K562 (cell line): ENCODE data around the gene SPATA13. TPM values are rescaled to one million over a fixed set of nuclear protein-coding genes. Genes with fewer than 3 reads are reported as not detected.

Experiments
- ATAC-seq: fragments of 200-7000 bp; cut with Tn5 transposase; 3 replicates; pipeline ENCODE4 v1.9.1; 2020; ENCODE audit warnings: moderate library complexity
- BruUV-seq: library from RNA; stranded (reverse); fragments of 400-500 nt; replicated peaks from 2 replicates; lab custom pipeline; 2021; lab: Mats Ljungman, UMichigan
- CTCF ChIA-PET: fragments of 300-600 bp; formaldehyde crosslinking; extraction: SDS; loops from one replicate; lab custom pipeline; 2021; ENCODE audit warnings: low intra/inter-chr PET ratio; lab: Yijun Ruan, JAX
- POLR2A ChIA-PET: fragments of 300-600, 350-650 bp; sonication (Branson Sonifier 250); formaldehyde crosslinking; extraction: SDS; loops from one replicate; lab custom pipeline; 2021; ENCODE audit warnings: antibody characterized with exemption, inconsistent platforms; lab: Yijun Ruan, JAX
- DNase-seq, 4 experiments: peaks; one replicate each; pipeline versions ENCODE4 v3.0.0 to v3.0.0-alpha.2; 2011 to 2018; ENCODE audit warnings: low spot score in 3 of 4, mixed read lengths in 3 of 4; ENCODE audit errors: extremely low read depth in 1 of 4
- FAIRE-seq: peaks from 2 replicates; lab custom pipeline; 2011; peaks lifted over from hg19 to GRCh38; lab: Jason Lieb, UNC
- H2AFZ ChIP-seq: 2 replicates; pipeline ENCODE4 v1.6.0; 2011; ENCODE audit warnings: low read depth, low read length, control low read depth, inconsistent platforms
- H3K27ac ChIP-seq: fragments of 200-600 bp; 3 replicates; pipeline ENCODE4 v1.8.0; 2011; ENCODE audit warnings: low read depth, mild to moderate bottlenecking, control low read depth, inconsistent platforms, low read length, moderate library complexity, mixed read lengths; ENCODE audit errors: extremely low read depth
- H3K27me3 ChIP-seq, 2 experiments: fragments of 300-600 bp in 1 of 2; 2 replicates in 1 of 2; 3 replicates in 1 of 2; pipeline versions ENCODE4 v1.6.0 to v1.8.0; 2011; ENCODE audit warnings: inconsistent platforms in 2 of 2, low read length in 2 of 2, mild to moderate bottlenecking in 1 of 2, mixed read lengths in 1 of 2, moderate library complexity in 1 of 2; ENCODE audit not compliant: control insufficient read depth in 2 of 2, insufficient read depth in 2 of 2
- H3K36me3 ChIP-seq: fragments of 300-600 bp; 3 replicates; pipeline ENCODE4 v1.8.0; 2011; ENCODE audit warnings: mild to moderate bottlenecking, low read length, inconsistent platforms; ENCODE audit not compliant: control insufficient read depth, insufficient read depth
- H3K4me1 ChIP-seq, 2 experiments: fragments of 200-600 bp in 1 of 2; replicated peaks in 1 of 2; 2 replicates in 1 of 2; 3 replicates in 1 of 2; pipeline versions ENCODE4 v1.5.1 to v1.8.0; 2011; ENCODE audit warnings: inconsistent platforms in 2 of 2, low read length in 2 of 2, mild to moderate bottlenecking in 1 of 2, mixed read lengths in 1 of 2, moderate library complexity in 1 of 2; ENCODE audit not compliant: control insufficient read depth in 2 of 2, insufficient read depth in 2 of 2
- H3K4me2 ChIP-seq: 2 replicates; pipeline ENCODE4 v1.6.1; 2011; ENCODE audit warnings: low read length, control low read depth, inconsistent platforms, mixed read lengths; ENCODE audit not compliant: insufficient read depth
- H3K4me3 ChIP-seq: fragments of 200-600 bp; sonication (generic), shearing (Covaris generic); 2 replicates; pipeline ENCODE4 v1.5.1; 2016; ENCODE audit warnings: control low read depth, inconsistent platforms
- H3K79me2 ChIP-seq: fragments of 200-600 bp; 3 replicates; pipeline ENCODE4 v1.8.0; 2011; ENCODE audit warnings: low read length, inconsistent platforms; ENCODE audit not compliant: control insufficient read depth, insufficient read depth
- H3K9ac ChIP-seq, 2 experiments: 2 replicates each; pipeline versions ENCODE4 v1.6.0 to v1.6.1; 2011; ENCODE audit warnings: low read depth in 2 of 2, low read length in 2 of 2, control low read depth in 1 of 2, inconsistent platforms in 1 of 2, mild to moderate bottlenecking in 1 of 2, mixed read lengths in 1 of 2; ENCODE audit not compliant: insufficient read depth in 1 of 2
- H3K9me1 ChIP-seq: one replicate; pipeline ENCODE4 v1.6.0; 2011; ENCODE audit warnings: inconsistent platforms, mild to moderate bottlenecking, low read length, moderate library complexity; ENCODE audit not compliant: control insufficient read depth, insufficient read depth
- H3K9me3 ChIP-seq: replicated peaks from 2 replicates; pipeline ENCODE4 v1.5.1; 2011; ENCODE audit warnings: low read depth, low read length, inconsistent platforms; ENCODE audit not compliant: control insufficient read depth, insufficient read depth
- H4K20me1 ChIP-seq: replicated peaks from 2 replicates; pipeline ENCODE4 v1.6.1; 2011; ENCODE audit warnings: low read length, inconsistent platforms, mixed read lengths; ENCODE audit not compliant: control insufficient read depth, insufficient read depth
- ATF6 ChIP-seq: sonication (generic); formaldehyde crosslinking; IDR thresholded peaks from 2 replicates; pipeline ENCODE4 v1.4.0; 2020; ENCODE audit warnings: mild to moderate bottlenecking, missing genetic modification reagents
- CHD1 ChIP-seq: fragments of 200-600 bp; sonication (generic); IDR thresholded peaks from one replicate; pipeline ENCODE4 v1.6.1; 2012; ENCODE audit warnings: mild to moderate bottlenecking, moderate library complexity, low read length, inconsistent platforms
- EP400 ChIP-seq: fragments of 450-650 bp; IDR thresholded peaks from 2 replicates; pipeline ENCODE4 v1.6.1; 2017; ENCODE audit warnings: antibody characterized with exemption, mild to moderate bottlenecking, moderate library complexity
- GABPB2 ChIP-seq: fragments of 250-450 bp; sonication (Bioruptor Pico); conservative IDR thresholded peaks from 2 replicates; pipeline ENCODE4 v1.5.1; 2021; ENCODE audit warnings: mild to moderate bottlenecking
- GMEB1 ChIP-seq: fragments of 250-450 bp; sonication (Bioruptor Pico); IDR thresholded peaks from 2 replicates; pipeline ENCODE4 v1.4.0; 2020; ENCODE audit warnings: mild to moderate bottlenecking
- NCOA4 ChIP-seq: fragments of 450-650 bp; IDR thresholded peaks from 2 replicates; pipeline ENCODE4 v1.6.1; 2018; ENCODE audit warnings: mild to moderate bottlenecking; ENCODE audit not compliant: partially characterized antibody
- NR2F6 ChIP-seq: fragments of 450-650 bp; formaldehyde crosslinking; IDR thresholded peaks from 2 replicates; pipeline ENCODE4 v1.4.0; 2020; ENCODE audit warnings: mild to moderate bottlenecking
- SIRT6 ChIP-seq: IDR thresholded peaks from one replicate; pipeline ENCODE4 v1.6.1; 2012; ENCODE audit warnings: low read depth, mild to moderate bottlenecking, control low read depth, inconsistent platforms, low read length, moderate library complexity
- ZNF395 ChIP-seq: fragments of 200-800 bp; sonication (Bioruptor generic); IDR thresholded peaks from 2 replicates; pipeline ENCODE4 v1.6.1; 2017; ENCODE audit warnings: missing genetic modification characterization, missing compliant biosample characterization
- WGBS: fragments of 100-300 bp; shearing (Covaris generic); methylation state at CpG from one replicate; pipeline ENCODE4 v1.1.6; 2016; ENCODE audit warnings: low coverage, mixed read lengths; ENCODE audit not compliant: insufficient coverage; ENCODE audit errors: missing lambda C conversion rate; 5-methylcytosine and 5-hydroxymethylcytosine counted together
- in situ Hi-C: fragments of 300-500 bp; cut with MboI; formaldehyde crosslinking; loops from 4 replicates; pipeline ENCODE4 v1.15.0; 2018; ENCODE audit warnings: inconsistent platforms, mixed read lengths
- intact Hi-C: fragments of 100-400 bp; cut with micrococcal nuclease; formaldehyde crosslinking; loops from 2 replicates; pipeline ENCODE4 v1.14.2; 2022
- polyA plus RNA-seq, 8 experiments: library from polyadenylated mRNA; depleted of rRNA in 4 of 8; stranded (reverse) in 5 of 8; unstranded in 3 of 8; fragments of >200 nt; fragmentation: Nextera tagmentation in 2 of 8; fragmentation: Illumina TruSeq in 1 of 8; extraction: Ambion mirVana in 2 of 8; extraction: Trizol in 1 of 8; gene quantifications; 2 replicates each; pipeline versions ENCODE4 v1.2.1 to v1.2.3, GENCODE V29; 2011 to 2014; ENCODE audit warnings: inconsistent platforms in 1 of 8, missing spikeins in 1 of 8
- total RNA-seq, 7 experiments: library from RNA; depleted of rRNA in 6 of 7; stranded (reverse); fragments of >200 nt in 6 of 7; fragmentation: Illumina TruSeq in 2 of 7; extraction: Trizol in 2 of 7; gene quantifications; 2 replicates each; pipeline versions ENCODE4 v1.2.1 to v1.2.3, GENCODE V29; 2011 to 2021; ENCODE audit warnings: low replicate concordance in 1 of 7
- TF ChIP-seq, protein P1 (sequence below), 2 experiments: fragments of 450-650 bp; conservative IDR thresholded peaks; 2 replicates each; pipeline ENCODE4 v1.6.1; 2017; ENCODE audit warnings: mild to moderate bottlenecking in 2 of 2, moderate library complexity in 2 of 2

The SPATA13 gene
- total and polyA plus RNA-seq, 9 of the 15 experiments (the other 6 are each of a cell fraction or from before 2014, with no cell fraction given), result 0.08 to 0.99 (median 0.21) TPM; not detected in 2

DNA sequence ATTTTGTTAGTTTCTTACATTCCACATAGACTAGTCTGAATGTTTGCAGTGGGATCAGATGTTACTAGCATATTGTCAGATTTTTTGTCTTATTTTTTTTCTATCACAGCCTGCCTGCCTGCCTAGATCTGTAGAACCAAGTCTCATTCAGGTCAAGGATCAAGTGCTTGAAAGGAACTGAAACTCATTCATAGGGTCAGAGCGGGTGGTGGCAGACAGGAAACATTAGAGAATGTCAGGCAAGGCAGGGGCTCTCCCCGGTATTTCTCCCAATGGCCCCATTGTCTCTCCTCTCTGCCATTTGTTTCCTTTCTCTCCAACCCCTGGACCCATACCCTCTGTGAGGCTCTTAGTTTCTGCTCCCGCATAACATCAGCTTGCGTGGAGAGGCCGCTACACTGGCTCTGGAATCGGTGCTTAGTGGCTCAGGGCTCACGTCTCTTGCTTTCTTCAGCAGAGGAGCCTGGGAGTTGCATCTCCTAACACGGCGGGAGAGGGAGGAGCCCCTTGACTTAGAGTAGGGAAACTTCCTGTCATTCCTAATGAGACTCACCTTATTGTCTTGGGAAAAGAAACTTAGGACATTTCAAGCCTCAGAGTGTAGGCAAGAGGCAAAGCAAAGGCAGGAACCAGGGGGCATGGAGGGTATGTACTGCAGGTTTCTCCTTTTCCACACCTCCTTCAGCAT, 35.6 kb upstream of the SPATA13 start:
- H3K4me1 ChIP-seq, result no peaks in the 10 kb centered on the region
- no peak overlapping the region for H3K4me3 ChIP-seq
- FAIRE-seq, result no peak
- CTCF ChIA-PET, result no interaction called here
- H3K79me2 ChIP-seq, result no peaks in the 10 kb centered on the region
- TF ChIP-seq NR2F6 (CRISPR knock-in tag) (no peak), GMEB1 (CRISPR knock-in tag) (no peak), SIRT6 (no peak), EP400 (no peak), GABPB2 (CRISPR knock-in tag) (no peak), ZNF395 (CRISPR knock-in tag) (no peak), CHD1 (no peak), ATF6 (CRISPR knock-in tag) (no peak), NCOA4 (no peak)
- TF ChIP-seq, protein P1, sequence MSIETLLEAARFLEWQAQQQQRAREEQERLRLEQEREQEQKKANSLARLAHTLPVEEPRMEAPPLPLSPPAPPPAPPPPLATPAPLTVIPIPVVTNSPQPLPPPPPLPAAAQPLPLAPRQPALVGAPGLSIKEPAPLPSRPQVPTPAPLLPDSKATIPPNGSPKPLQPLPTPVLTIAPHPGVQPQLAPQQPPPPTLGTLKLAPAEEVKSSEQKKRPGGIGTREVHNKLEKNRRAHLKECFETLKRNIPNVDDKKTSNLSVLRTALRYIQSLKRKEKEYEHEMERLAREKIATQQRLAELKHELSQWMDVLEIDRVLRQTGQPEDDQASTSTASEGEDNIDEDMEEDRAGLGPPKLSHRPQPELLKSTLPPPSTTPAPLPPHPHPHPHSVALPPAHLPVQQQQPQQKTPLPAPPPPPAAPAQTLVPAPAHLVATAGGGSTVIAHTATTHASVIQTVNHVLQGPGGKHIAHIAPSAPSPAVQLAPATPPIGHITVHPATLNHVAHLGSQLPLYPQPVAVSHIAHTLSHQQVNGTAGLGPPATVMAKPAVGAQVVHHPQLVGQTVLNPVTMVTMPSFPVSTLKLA (conservative IDR thresholded peaks at IDR 0.05), result no peak
- TF ChIP-seq, all 486 proteins: peak for 0
- no peaks in the 10 kb centered on the region for H4K20me1 ChIP-seq
- no peak overlapping the region for H3K9ac ChIP-seq
- no peak overlapping the region for H2AFZ ChIP-seq
- H3K9me3 ChIP-seq, result no peaks in the 10 kb centered on the region
- DNase-seq (no peak), ATAC-seq (no peak)
- BruUV-seq, result no TSS peak
- no peaks in the 10 kb centered on the region for H3K27me3 ChIP-seq
- intact Hi-C loops (no loop called here), in situ Hi-C loops (no loop called here)
- no peak overlapping the region for H3K4me2 ChIP-seq
- H3K9me1 ChIP-seq, result no peaks in the 10 kb centered on the region
- no peak overlapping the region for H3K27ac ChIP-seq
- POLR2A ChIA-PET, result no interaction called here
- no peaks in the 10 kb centered on the region for H3K36me3 ChIP-seq
- 1% methylated on average over 9 of the region's 9 CpGs for WGBS
